Neural progenitor cell (in vitro differentiated cells): Measurements from ENCODE around the gene CCR7. TPM values are rescaled to one million over a fixed set of nuclear protein-coding genes. Genes with fewer than 3 reads are reported as not detected.

Experiments
- DNase-seq: peaks from one replicate; pipeline ENCODE4 v3.0.0-alpha.2; 2016; ENCODE audit warnings: low spot score
- H2AFZ ChIP-seq: fragments of 200-600 bp; sonication (generic); replicated peaks from 2 replicates; pipeline ENCODE4 v1.6.1; 2016; ENCODE audit warnings: antibody characterized with exemption
- H3F3A ChIP-seq: fragments of 200-600 bp; sonication (generic); 2 replicates; pipeline ENCODE4 v1.6.1; 2016; ENCODE audit warnings: antibody characterized with exemption, low read depth
- H3K27ac ChIP-seq: fragments of 200-600 bp; sonication (generic); 2 replicates; pipeline ENCODE4 v1.5.1; 2016; ENCODE audit warnings: mild to moderate bottlenecking
- H3K27me3 ChIP-seq: fragments of 200-600 bp; sonication (generic); 2 replicates; pipeline ENCODE4 v1.6.1; 2016; ENCODE audit warnings: mild to moderate bottlenecking, moderate library complexity
- H3K36me3 ChIP-seq: fragments of 200-600 bp; sonication (generic); 2 replicates; pipeline ENCODE4 v1.5.1; 2016
- H3K4me1 ChIP-seq: fragments of 200-600 bp; sonication (generic); 2 replicates; pipeline ENCODE4 v1.6.1; 2016; ENCODE audit warnings: mixed run types
- H3K4me2 ChIP-seq: fragments of 200-600 bp; sonication (generic); 2 replicates; pipeline ENCODE4 v1.6.1; 2016
- H3K4me3 ChIP-seq: fragments of 200-600 bp; sonication (generic); 2 replicates; pipeline ENCODE4 v1.5.1; 2016
- H3K79me2 ChIP-seq: fragments of 200-600 bp; sonication (generic); 2 replicates; pipeline ENCODE4 v1.6.1; 2016; ENCODE audit warnings: low read depth
- H3K9ac ChIP-seq: fragments of 200-600 bp; sonication (generic); 2 replicates; pipeline ENCODE4 v1.6.1; 2016
- H3K9me3 ChIP-seq: fragments of 200-600 bp; sonication (generic); 2 replicates; pipeline ENCODE4 v1.5.1; 2016; ENCODE audit warnings: low read depth
- H4K20me1 ChIP-seq: fragments of 200-600 bp; sonication (generic); 2 replicates; pipeline ENCODE4 v1.6.1; 2016; ENCODE audit warnings: low read depth
- H3K27ac Mint-ChIP-seq: 3 replicates; pipeline ENCODE4 v1.8.0; 2021; ENCODE audit warnings: mixed read lengths
- H3K27me3 Mint-ChIP-seq: 2 replicates; pipeline ENCODE4 v1.8.0; 2022; ENCODE audit warnings: low read depth, mild to moderate bottlenecking, inconsistent platforms, moderate library complexity, mixed read lengths; ENCODE audit not compliant: insufficient read depth
- H3K36me3 Mint-ChIP-seq: 3 replicates; pipeline ENCODE4 v1.8.0; 2021; ENCODE audit warnings: mixed read lengths
- H3K4me1 Mint-ChIP-seq: 3 replicates; pipeline ENCODE4 v1.8.0; 2021; ENCODE audit warnings: mixed read lengths
- H3K4me3 Mint-ChIP-seq: 3 replicates; pipeline ENCODE4 v1.8.0; 2021; ENCODE audit warnings: mild to moderate bottlenecking, moderate library complexity, mixed read lengths
- H3K9me3 Mint-ChIP-seq: 3 replicates; pipeline ENCODE4 v1.8.0; 2020; ENCODE audit warnings: mixed read lengths
- EZH2 ChIP-seq: fragments of 200-600 bp; sonication (generic); IDR thresholded peaks from 2 replicates; pipeline ENCODE4 v1.6.1; 2017; ENCODE audit warnings: antibody characterized with exemption, mild to moderate bottlenecking, moderate library complexity
- EZH2phosphoT487 ChIP-seq: fragments of 200-600 bp; sonication (generic); IDR thresholded peaks from 2 replicates; pipeline ENCODE4 v1.6.1; 2017; ENCODE audit warnings: antibody characterized with exemption
- total RNA-seq: library from RNA; depleted of rRNA; stranded (reverse); fragments of >200 nt; gene quantifications from 2 replicates; pipeline ENCODE4 v1.2.3, GENCODE V29; 2015; ENCODE audit warnings: low replicate concordance
- TF ChIP-seq, protein P1 (sequence below): fragments of 200-600 bp; sonication (generic); IDR thresholded peaks from 2 replicates; pipeline ENCODE4 v1.5.1; 2017; ENCODE audit warnings: antibody characterized with exemption, mild to moderate bottlenecking

The CCR7 gene
- total RNA-seq, 1 donor from 2014 or later = not detected

DNA sequence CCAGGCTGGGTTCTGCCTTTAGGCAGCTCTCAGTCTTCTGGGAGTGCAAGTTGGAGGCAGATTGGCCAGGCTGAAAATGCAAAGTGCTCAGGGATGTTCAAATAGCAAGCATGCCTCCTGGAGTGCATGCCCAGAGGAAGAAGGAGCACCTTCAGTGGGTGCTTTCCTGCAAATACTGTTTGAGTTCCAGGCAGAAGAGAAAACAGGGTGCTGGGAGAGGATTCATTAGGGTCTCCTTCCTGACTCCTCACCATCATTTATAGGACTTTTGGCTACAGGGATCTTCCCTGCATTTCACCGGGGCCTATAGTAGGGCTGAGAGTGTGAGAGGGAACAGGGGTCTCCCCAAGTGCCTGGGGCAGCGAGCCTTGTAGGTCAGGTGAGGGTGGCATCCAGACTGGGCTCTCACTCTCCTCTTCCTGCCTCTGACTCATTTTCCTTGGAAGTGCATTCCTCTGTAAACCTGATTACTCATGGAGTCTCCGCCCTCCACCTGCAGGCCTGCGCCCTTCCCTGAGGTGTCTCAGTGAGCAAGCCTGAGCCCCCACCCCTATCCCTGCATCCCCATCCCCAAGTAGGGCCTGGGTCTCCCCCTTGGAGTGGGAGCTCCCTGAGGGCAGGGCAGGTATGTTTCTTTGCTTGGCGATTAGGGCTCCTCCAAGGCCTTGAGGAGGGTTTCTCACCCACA, 46.7 kb downstream of the CCR7 start:
- Histone ChIP-seq H3K4me1 (no peaks in the 10 kb centered on the region), H3K9ac (no peak overlapping the region), H3K27me3 (no peaks in the 10 kb centered on the region), H3K4me3 (no peak overlapping the region), H4K20me1 (no peaks in the 10 kb centered on the region), H3K79me2 (no peaks in the 10 kb centered on the region), H3K36me3 (no peaks in the 10 kb centered on the region), H2AFZ (no peak overlapping the region), H3K4me2 (no peak overlapping the region), H3K9me3 (no peaks in the 10 kb centered on the region), H3K27ac (no peak overlapping the region), H3F3A (no peaks in the 10 kb centered on the region)
- TF ChIP-seq, protein P1, sequence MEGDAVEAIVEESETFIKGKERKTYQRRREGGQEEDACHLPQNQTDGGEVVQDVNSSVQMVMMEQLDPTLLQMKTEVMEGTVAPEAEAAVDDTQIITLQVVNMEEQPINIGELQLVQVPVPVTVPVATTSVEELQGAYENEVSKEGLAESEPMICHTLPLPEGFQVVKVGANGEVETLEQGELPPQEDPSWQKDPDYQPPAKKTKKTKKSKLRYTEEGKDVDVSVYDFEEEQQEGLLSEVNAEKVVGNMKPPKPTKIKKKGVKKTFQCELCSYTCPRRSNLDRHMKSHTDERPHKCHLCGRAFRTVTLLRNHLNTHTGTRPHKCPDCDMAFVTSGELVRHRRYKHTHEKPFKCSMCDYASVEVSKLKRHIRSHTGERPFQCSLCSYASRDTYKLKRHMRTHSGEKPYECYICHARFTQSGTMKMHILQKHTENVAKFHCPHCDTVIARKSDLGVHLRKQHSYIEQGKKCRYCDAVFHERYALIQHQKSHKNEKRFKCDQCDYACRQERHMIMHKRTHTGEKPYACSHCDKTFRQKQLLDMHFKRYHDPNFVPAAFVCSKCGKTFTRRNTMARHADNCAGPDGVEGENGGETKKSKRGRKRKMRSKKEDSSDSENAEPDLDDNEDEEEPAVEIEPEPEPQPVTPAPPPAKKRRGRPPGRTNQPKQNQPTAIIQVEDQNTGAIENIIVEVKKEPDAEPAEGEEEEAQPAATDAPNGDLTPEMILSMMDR = no peak
- no peak for TF ChIP-seq EZH2
- TF ChIP-seq EZH2phosphoT487 = no peak
- Mint-ChIP-seq H3K4me3 (no peak overlapping the region), H3K9me3 (no peaks in the 10 kb centered on the region), H3K4me1 (no peaks in the 10 kb centered on the region), H3K27ac (no peak overlapping the region), H3K27me3 (peaks cover 14% of the 10 kb centered on the region), H3K36me3 (no peaks in the 10 kb centered on the region)
- DNase-seq = no peak

DNA sequence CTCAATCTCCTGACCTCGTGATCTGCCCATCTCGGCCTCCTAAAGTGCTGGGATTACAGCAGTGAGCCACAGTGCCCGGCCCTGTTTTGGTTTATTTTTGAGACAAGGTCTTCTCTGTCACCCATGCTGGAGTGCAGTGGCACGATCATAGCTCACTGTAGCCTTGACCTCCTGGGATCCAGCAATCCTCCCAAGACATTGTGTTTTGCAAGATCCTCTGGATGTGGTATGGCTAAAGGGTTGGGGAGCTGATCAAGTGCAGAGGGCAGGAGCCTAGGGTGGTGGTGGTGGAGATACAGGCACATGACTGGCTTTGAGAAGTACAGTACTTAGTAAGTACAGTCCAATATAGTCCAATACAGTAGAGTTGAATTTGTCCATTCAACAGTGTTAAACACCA, 47.3 kb downstream of the CCR7 start:
- no peak overlapping the region for H3K4me2 ChIP-seq
- no peak for DNase-seq
- H3K9me3 Mint-ChIP-seq = no peaks in the 10 kb centered on the region
- H3K4me3 ChIP-seq = no peak overlapping the region
- H2AFZ ChIP-seq = no peak overlapping the region
- no peak overlapping the region for H3K27ac ChIP-seq
- H3K27me3 ChIP-seq = no peaks in the 10 kb centered on the region
- H3K36me3 ChIP-seq = no peaks in the 10 kb centered on the region
- no peaks in the 10 kb centered on the region for H3K4me1 ChIP-seq
- H3K36me3 Mint-ChIP-seq = no peaks in the 10 kb centered on the region
- no peak for TF ChIP-seq EZH2phosphoT487
- TF ChIP-seq, protein P1 = no peak
- TF ChIP-seq EZH2 = no peak
- no peaks in the 10 kb centered on the region for H3K4me1 Mint-ChIP-seq
- no peak overlapping the region for H3K27ac Mint-ChIP-seq
- no peaks in the 10 kb centered on the region for H4K20me1 ChIP-seq
- no peak overlapping the region for H3K9ac ChIP-seq
- no peak overlapping the region for H3K4me3 Mint-ChIP-seq
- no peaks in the 10 kb centered on the region for H3K79me2 ChIP-seq
- peaks cover 14% of the 10 kb centered on the region for H3K27me3 Mint-ChIP-seq
- no peaks in the 10 kb centered on the region for H3F3A ChIP-seq
- H3K9me3 ChIP-seq = no peaks in the 10 kb centered on the region

DNA sequence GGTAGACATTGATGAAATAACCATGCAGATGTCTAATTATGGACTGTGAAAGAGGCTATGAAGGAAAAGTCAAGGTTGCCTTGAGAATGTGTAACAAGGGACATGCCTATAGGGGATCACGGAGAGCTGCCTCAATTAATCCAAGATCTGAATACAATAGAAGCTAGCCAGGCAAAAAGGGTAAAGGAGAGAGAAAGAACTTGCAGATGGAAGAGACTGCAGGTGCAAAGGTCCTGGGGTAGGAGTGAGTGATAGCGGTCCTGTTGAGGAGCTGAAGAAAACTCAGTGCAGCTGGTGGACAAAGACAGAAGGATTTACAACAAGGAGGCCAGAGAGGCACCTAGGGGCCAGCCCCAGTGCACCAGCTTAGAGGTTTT, 48.0 kb downstream of the CCR7 start:
- Mint-ChIP-seq H3K4me1 (no peaks in the 10 kb centered on the region), H3K9me3 (no peaks in the 10 kb centered on the region), H3K27me3 (peaks cover 14% of the 10 kb centered on the region), H3K4me3 (no peak overlapping the region), H3K27ac (no peak overlapping the region), H3K36me3 (no peaks in the 10 kb centered on the region)
- no peak overlapping the region for H3K4me3 ChIP-seq
- no peaks in the 10 kb centered on the region for H3F3A ChIP-seq
- no peaks in the 10 kb centered on the region for H3K27me3 ChIP-seq
- TF ChIP-seq EZH2phosphoT487 = no peak
- TF ChIP-seq, protein P1 = no peak
- no peak for TF ChIP-seq EZH2
- no peak overlapping the region for H2AFZ ChIP-seq
- no peaks in the 10 kb centered on the region for H4K20me1 ChIP-seq
- H3K4me2 ChIP-seq = no peak overlapping the region
- H3K9me3 ChIP-seq = no peaks in the 10 kb centered on the region
- H3K9ac ChIP-seq = no peak overlapping the region
- H3K36me3 ChIP-seq = no peaks in the 10 kb centered on the region
- no peaks in the 10 kb centered on the region for H3K4me1 ChIP-seq
- no peaks in the 10 kb centered on the region for H3K79me2 ChIP-seq
- H3K27ac ChIP-seq = no peak overlapping the region
- no peak for DNase-seq
